Measurements from ENCODE around the gene DOCK9.

The DOCK9 gene

DNA sequence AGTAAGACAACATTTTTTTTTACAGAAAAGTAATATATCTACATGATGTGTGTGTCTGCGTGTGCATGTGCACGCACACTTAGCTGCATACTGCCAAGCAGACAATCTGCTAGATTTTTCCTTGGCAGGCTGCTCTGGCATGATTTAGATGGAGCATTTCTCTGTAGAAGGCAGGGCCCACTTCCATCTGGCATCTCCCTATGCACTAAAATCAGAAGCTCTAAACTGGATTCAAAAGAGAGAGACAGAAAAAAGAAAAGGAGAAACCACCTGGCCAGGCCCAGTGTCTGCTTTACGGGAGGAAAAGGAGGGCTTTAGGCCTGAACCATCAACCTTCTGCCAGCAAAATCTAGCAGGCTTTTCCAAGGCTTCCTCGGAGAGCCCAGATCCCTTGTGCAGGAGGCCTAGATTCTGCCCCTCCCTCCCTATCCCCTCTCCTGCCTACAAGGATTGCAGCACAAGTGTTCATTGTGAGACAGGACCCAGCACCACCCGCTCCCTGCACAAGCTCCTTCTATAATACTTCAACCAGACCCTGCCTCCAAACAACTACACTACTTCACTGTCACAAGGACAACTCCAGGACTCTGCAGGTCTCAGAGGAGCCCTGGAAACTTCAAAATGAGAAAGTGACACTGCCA lies 99.3 kb downstream of the DOCK9 start:
- peak; percentile 73 for DNase-seq

DNA sequence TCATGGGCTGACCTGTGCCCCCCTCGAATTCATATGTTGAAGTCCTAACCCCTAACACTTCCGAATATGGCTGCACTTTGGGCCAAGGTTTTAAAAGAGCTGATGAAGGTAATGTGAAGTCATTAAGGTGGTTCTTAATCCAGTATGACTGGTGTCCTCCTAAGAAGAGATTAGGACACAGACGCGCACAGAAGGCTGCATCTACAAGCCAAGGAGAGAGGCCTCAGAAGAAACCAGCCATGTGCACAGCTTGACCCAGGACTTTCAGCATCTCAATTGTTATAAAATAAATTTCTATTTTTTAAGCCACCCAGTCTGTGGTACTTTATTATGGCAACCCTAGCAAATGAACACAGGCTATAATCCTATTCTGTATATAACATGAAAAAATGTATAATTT lies 99.9 kb downstream of the DOCK9 start:
- no peak for DNase-seq

DNA sequence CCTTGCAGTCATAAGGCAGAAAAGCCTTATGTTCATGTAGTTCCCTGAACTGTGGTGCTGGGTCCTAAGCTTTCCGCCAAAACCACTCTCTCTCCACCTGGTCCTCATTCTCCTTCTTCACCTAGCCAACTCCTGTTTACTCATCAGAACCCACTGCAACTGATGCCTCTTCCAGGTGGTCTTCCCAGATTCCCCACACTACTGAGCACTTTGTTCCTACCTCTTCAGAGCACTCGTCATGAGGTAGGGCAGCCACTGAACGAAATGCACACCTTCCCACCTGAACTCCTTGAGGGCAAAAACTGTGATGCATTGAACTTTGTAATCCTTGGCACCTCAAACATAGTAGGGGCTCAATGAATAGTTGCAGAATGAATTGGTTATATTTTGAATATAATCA lies 100.4 kb downstream of the DOCK9 start:
- no peak for DNase-seq

DNA sequence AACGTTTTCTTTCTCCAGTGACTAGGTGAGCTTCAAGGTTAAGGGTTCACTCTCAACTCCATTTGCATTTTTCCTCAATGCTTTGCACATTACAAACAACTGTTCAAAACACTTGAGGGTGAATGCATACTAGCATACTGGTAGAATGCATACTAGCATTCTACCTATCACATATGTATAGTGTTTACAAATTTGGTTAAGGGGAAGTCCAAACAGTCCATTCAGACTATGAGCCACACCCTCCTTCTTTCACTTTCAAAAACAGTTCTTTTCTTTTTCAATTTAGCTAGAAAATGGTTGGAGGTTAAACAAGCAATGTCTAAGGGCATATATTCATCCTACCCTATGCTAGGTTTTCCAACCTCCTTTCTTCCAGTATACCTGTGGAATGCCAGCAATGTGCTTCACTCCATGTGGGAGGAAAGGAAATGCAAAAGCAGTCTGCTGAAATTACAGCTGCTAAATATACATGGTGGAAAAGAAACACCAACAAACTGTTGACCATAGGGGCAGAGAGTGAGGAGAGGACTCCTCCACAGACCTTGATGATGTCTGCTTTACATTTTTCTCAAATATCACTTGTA lies 102.6 kb downstream of the DOCK9 start:
- no peak for DNase-seq

DNA sequence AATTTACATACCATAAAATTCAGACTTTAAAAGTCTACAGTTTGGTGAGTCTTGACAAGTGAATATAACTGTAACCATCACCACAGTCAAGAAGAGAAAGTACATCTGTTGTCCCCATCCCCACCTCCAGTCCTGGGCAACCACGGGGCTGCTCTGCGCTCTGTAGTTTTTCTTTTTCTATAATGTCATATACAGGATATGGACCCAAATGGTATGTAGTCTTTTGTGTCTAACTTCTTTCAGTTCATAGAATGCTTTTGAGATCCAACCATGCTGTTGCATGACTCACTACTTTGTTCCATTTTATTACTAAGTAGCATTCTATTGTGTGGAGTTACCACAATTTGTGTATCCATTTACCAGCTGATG lies 103.9 kb downstream of the DOCK9 start:
- no peak for DNase-seq

DNA sequence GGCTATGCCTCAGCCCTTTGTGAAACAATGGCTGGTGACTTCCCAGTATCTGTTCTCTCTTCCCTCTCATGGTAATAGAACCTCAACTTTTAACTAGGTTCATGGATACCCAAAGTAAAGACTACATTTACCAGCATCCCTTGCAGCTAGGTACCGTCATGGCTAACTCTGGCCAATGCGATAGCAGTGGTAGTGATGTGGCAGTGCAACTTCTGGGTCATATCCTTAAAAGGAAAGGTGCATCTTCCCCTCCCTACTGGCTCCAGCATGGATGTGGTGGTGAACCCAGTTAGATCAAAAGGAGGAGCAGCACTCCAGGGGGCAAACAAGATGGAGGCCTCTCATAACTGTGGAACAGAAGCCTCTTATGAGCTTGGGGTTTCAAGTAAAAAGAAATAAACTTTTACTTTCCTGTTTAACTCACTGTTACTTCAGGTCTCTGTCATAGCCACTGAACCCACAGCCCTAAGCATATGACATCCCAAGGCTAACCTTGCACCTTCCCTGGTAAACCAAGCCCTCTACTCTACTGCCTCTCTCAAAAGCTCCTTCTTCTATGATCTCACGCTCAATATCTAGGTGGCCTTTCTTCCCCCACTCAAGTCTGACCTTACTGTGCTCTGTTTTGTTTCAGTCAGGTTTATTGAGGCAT lies 104.4 kb downstream of the DOCK9 start:
- no peak for DNase-seq

DNA sequence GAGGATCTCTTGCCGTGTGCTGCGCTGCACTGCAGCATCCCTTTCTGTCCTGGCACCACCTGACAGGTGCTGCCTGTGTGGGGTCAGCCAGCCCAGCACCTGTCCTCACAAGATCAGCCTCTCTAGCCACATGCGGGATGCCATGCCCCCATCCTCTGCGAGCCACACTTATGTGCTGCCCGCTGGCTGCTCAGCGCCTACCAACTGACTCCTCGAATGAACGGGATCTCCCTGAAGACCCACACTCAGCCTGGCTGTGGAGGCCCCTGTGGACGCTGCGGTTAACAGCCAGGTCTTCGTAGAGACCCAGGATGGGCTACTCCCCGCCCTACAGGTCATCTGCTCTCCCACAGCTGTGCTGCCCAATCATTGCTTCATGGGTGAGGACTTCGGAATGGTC lies 106.1 kb downstream of the DOCK9 start:
- DNase-seq, result no peak

DNA sequence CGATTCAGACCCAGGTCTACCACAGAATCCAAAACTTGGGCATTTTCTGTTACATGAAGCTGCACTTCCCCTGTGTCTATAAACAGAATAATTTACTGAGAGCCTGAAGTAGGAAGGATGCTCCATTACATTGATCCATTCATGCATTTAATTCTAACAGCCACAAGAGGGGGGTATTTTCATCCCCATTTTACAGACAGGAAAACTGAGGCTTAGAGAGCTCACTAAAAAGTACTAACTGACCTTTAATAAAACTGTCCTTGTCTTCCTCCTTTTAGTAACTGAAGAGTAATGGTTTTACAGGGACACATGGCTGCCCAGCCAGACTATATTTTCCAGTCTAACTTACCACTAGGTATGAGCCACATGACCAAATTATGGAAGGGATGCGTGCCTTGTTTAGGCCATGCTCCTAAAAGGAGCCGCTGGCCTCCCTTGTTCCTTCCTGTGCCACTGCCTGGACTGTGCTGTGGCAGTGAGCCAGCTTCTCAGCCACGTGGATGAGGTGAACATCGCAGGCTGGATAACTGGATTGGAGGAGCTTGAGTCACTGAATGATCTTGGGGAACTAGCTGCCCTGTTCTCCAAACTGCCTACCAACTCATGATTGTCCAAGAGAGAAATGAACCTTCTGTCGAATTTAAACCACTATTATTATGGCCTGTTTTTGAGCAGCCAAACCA lies 108.3 kb downstream of the DOCK9 start:
- no peak for DNase-seq

DNA sequence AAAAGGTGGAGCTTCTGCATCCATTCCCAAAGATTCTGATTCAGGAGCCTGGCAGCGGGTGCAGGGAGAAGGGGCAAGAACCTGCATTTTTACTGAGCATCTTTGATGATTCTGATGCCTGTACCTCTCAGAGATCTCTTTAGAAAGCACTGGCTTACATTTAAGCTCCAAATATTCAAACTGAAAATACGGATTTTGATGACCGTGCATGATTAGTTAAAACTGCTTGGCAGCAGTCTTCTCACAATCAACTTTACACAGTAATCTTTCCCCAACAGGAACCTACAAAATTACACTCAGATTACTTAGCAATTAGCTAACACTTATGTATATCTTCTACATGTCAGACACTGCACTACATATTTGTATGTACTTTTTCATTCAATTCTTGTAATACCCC lies 108.9 kb downstream of the DOCK9 start:
- no peak for DNase-seq

DNA sequence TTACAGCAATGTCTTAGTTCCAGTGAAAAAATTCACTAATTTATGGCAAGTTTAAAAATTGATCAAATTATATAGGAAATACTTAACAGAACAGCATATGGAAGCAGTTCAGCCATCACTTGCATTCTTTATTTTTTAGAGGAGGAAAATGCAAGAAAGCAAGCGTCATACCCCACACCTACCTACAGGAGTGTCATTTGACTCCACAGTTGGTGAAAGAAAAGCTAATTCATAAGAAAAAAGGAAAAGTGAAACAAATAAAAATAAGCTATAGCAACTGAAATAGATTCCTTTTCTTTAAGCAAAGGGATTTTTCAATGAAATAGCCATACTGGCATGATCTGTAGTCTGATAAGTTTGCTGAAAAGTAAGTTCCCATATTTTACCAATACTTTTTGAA lies 111.0 kb downstream of the DOCK9 start:
- DNase-seq, result no peak

DNA sequence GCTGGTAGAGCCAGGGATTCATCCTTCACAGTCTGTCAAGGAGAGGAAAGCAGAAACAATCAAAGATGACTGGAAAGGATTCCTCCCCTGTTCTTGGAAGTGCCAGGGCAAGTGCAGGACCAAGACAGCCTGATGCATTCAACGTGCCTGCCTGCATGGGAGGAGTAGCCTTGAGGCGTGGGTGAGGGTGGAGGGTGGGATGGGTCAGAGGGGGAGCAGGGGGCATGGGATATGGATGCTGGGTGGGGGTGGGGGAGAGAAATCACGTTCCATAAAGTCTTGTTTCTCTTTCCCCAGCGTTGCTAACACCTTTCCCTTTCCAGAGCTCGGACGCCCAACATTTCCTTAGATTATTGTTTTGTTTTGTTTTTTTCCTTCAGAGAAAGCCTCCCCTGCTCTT lies 117.4 kb downstream of the DOCK9 start:
- DNase-seq, result no peak

DNA sequence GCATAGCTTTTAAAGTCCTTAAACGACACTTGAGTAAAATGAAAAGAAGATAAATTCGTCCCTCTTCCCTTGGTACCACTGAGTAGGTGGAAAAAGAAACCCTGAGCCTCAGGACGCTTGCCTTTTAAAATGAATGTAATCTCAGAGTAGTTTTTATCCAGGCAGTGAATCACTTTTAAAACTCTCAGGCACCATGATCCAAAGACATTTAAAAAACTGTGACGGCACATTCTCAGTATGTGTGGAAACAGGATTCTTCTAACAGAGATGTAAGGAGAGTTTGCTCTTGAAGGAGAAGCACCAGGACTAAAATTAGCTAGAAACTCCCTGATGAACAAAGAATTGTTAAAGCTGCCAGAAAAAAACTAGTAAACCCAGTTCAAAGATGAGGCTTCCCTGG lies 119.7 kb downstream of the DOCK9 start:
- DNase-seq, result no peak

DNA sequence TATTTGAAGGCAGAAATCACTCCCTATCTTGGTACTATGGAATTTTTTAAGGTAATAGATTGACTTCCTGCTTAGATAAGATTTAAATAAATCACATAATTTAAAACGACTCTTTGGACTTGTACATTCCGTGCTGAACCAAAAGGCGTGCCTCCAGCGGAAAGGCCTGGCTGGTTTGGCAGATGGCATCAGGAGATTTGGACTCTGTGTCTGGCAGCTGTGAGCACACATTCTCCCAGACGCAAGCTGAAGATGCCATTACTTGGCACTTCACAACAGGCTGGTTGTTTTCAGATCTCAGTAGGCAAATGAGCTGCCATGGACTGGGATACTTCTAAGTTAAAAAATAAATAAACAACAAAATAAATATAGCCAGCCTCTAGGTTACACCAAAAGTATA lies 120.9 kb downstream of the DOCK9 start:
- DNase-seq, result no peak

DNA sequence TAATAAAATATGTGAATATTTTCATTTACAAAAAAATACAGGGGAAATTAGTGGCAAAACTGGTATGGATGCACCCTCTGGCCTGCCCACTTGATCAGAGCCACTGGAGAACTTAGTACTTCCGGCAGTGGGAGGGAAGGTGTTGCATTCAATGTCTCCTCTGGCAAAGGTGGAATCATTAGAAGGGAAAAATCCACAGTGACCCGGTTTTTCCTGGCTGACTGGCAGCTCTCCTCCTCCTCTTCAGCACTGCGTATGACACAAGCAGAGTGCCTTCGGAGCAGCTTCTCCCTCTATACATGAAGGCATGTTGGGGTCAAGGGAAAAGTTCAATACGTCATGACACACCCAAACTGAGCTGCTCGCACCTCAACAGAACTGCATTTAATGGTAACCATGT lies 123.4 kb downstream of the DOCK9 start:
- DNase-seq, result no peak

DNA sequence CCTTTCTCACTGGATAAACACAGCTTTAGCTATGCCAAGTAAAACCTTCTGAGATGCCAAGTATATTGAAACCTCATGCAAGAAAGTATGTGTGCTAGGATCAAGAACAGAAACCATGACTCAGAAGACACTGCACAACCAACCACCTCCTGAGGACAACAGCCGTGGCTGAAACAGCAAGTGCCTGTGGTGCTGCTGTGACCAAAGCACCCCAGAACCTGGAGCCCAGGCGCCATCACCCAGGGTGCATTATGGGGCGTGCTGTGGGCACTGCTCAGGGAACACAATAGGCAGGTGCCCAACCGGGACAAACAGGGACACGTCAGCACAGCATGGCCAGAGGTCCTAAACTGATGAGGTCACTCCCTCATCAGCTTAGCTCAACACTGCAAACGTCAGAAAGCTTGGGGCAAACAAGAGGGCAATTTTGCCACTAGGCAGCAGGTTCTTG lies 124.1 kb downstream of the DOCK9 start:
- no peak for DNase-seq

DNA sequence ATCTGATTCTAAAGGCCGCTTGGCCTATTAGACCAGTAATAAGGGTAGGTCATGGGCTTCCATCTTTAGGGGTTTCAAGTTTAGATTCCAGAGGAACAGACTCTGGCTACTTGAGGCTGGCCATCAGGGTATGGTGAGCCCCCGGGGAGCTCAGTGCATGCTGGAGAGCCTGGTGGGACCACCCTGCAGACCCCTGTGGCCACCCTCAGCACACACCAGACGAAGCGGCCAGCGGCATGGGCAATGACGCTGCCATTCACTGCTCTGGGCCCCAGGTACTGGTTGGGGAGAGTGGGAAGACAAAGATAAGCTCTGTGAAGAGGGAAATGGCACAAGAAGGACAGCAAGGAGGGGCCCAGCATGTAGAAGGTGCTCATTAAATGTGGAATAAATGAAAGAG lies 126.6 kb downstream of the DOCK9 start:
- no peak for DNase-seq

DNA sequence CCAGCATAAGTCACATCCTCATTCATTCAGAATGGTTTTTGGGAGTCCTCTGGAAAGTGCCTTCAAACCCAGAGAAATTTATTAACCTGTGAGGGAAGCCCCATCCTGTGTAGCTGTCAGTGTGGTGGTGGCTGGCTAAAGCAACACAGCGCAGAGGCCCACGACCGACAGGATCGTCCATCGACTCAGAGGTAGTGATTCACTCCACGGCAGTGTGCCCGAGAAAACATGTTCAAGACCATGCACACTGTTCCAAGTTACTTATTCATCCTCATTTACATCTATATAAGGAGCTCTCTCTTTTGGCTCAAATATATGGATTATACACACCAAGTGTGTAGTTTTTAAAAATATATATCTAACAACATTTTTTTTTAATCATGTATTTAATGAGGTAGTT lies 129.1 kb downstream of the DOCK9 start:
- no peak for DNase-seq

DNA sequence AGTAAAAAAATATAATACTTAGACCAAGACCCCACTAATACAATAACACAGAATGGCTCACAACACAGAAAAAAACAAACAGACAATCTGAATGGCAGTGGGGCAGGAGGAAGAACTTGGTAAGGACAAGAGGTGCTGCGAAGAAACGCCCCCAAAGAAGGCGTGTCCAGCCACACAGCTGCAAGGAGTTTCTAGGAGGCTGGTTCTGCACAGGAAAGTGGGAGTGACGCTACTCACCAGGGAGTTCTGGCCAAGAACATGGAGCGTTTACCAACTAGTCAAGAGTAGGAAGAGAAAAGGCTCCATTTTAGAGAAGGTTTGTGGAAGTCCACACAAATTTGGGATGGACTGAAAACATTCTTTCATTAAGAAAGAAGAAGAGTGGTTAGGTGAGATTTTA lies 130.1 kb downstream of the DOCK9 start:
- DNase-seq, result no peak

DNA sequence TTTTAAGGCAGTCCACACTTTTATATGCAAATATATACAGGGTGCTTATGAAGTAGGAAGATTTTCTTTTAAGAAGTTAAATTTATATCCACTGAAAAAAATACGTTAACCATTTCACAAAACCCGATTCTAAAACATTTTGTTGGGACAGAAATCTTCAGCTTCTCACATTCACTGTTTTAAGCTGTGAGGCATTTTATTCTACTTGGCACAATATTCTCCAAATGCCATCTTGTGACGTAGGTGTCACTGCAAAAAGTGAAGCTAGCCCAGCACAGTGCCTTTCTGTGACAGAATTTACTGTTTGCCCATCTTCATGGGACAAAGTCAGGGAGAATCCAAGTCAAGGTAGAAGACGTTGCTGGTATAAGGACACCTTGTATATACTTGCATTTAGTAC lies 130.9 kb downstream of the DOCK9 start:
- DNase-seq, result no peak

DNA sequence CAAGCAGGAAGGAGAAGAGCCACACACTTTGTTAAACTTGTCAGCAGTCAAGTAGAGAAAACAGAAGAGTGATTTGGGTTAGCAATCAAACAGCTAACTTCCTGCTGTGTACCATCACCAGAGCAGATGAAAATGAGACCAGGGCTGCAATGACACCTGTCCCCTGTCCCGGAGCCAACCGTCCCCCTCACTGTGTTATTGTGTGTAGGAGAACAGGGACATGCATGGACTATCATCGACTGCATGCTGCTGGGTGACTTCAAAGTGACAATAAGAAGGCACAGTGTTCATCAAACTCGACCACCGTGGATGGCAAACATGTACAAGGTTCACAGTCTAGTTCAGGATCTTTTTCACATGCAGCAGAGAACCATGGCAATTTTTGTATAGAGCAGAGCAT lies 131.3 kb downstream of the DOCK9 start:
- DNase-seq, result no peak

DNA sequence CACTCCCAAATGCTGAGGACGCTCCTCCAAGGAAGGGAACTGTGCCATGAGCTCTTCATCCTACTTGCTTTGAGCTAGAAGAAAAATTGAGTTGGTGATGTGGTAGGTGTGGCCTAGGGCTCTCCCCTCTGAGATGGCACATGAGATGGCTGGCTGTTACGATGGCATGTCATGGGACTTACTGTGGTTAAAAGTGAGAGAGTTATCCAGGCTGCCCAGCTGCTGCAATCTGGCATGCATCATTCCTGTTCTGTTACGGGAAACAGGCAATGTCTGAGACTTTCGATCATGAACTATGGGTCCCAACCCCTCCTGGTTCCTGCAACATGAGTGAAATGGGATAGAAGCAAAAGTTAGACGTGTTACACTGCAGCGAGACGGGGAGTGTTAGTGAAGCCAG lies 132.1 kb downstream of the DOCK9 start:
- DNase-seq, result no peak

DNA sequence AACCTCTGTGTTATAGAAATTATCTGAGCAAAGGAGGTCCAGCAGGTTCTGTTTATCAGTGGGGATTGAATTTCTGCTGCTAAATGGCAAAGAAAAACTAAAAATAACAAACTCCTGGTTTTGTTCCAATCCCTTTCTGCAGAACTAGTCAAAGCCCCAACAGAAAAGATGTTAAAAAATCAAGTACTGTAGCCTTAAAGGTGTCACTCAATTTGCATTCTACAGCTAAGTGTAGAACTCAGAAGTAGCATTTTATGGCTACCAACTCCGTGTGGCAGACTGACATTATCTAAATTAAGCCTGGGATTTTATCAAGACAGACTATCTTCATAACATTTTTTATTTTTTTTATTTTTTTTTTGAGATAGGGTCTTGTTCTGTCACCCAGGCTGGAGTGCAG lies 133.8 kb downstream of the DOCK9 start:
- no peak for DNase-seq

DNA sequence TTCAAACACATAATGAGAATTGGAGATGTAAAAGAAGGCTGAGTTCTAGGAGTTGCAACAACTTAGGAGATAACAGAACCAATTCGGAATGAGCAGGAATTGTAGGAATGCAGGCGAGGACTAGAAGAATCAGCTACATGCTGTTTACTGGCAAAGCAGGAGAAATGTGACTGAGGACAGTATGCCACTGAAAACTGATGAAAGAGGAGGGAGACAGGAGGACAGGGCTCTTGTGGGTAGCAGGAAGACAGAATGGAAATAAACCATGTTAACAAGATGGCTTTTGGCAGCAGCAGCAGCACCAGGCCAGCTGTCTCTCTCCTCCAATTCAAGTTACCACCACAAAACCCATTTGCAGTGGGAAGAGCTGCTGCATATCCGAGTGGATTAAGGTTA lies 134.4 kb downstream of the DOCK9 start:
- DNase-seq, result peak; percentile 23

DNA sequence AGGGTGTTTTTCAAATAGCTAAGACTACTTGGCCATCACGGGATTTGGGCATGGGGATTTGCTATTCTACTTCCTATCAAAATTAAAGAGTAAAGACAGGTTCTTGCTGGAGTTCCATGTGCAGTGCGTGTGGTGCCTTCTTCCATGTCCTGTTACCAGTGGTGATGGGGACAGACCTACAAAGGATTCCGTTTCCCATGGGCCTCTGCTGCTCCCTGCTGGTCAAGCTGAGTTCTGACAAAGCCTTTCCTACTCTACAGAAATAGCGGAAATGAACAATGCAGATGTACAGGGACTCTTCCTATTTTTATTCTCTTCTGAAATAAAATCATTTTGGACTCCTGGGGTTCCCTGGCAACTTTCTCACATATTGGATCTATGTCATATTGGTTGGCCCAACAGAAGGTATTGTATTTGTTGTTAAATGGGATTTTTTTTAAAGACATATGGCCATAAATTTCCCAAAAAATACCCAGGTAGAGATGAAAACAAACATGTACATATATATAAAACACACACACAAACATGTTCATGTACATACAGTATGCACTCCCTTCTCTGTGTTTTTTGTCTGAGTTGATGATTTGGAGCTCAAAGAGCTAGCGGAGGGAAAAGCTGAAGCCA lies 134.9 kb downstream of the DOCK9 start:
- peak; percentile 9 for DNase-seq

All from NCI-H446 treated with DMSO at 0.1 percent for 48 hours (cell line).